Measurements from ENCODE around the gene CTNNBL1. TPM values are rescaled to one million over a fixed set of nuclear protein-coding genes. Genes with fewer than 3 reads are reported as not detected.

CTNNBL1 gene
- total RNA-seq, 1 donor from 2014 or later = 67.0 TPM

DNA sequence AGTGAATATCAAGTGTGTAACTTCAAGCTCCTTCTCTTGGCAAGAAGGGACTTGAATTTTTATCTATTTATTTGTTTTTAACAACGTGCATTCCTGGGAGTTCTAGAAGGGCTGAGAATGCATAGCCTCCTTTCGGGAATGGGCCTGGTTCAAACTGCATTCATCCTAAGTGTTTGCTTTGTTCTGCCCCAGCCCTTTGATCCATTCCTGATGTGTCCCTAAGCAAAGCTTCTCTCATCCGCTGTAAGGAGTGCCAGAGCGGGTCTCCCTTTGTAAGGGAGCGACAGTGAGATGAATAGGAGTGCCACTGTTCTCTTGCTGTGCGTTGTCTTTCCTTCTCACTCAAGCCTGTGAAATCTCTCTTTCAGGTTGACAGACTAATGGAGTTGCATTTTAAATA is 148.1 kb downstream of the CTNNBL1 start:
- Mint-ChIP-seq H3K27ac (ENCODE audit: unreplicated experiment) (no peak overlapping the region), H3K36me3 (ENCODE audit: low read depth, unreplicated experiment) (peaks cover 15% of the 10 kb centered on the region), H3K4me1 (ENCODE audit: low read depth, unreplicated experiment) (peaks cover 9% of the 10 kb centered on the region), H3K4me3 (ENCODE audit: unreplicated experiment) (no peak overlapping the region), H3K9me3 (ENCODE audit: unreplicated experiment) (no peaks in the 10 kb centered on the region), H3K27me3 (ENCODE audit: low read depth, unreplicated experiment) (no peaks in the 10 kb centered on the region)
- H3K4me1 ChIP-seq (ENCODE audit: insufficient read depth, low read length) = no peaks in the 10 kb centered on the region
- no peaks in the 10 kb centered on the region for H3K27me3 ChIP-seq (ENCODE audit: insufficient read depth, low read length)
- no peaks in the 10 kb centered on the region for H3K9me3 ChIP-seq (ENCODE audit: insufficient read depth, low read depth, low read length)
- H3K79me2 ChIP-seq (ENCODE audit: insufficient read depth, low read length) = no peaks in the 10 kb centered on the region
- H3K9ac ChIP-seq (ENCODE audit: low read length) = no peak overlapping the region
- H4K20me1 ChIP-seq (ENCODE audit: insufficient read depth, low read length) = peaks cover 8% of the 10 kb centered on the region
- H3K4me2 ChIP-seq (ENCODE audit: low read length) = no peak overlapping the region
- FAIRE-seq (no peak), DNase-seq (ENCODE audit: low read depth) (no peak)
- H3K4me3 ChIP-seq (ENCODE audit: insufficient read depth, low read depth, low read length) = no peak overlapping the region
- H3K36me3 ChIP-seq (ENCODE audit: insufficient read depth, low read length) = peaks cover 2% of the 10 kb centered on the region
- no peak overlapping the region for H3K27ac ChIP-seq (ENCODE audit: low read depth, low read length)
- TF ChIP-seq, protein P1, sequence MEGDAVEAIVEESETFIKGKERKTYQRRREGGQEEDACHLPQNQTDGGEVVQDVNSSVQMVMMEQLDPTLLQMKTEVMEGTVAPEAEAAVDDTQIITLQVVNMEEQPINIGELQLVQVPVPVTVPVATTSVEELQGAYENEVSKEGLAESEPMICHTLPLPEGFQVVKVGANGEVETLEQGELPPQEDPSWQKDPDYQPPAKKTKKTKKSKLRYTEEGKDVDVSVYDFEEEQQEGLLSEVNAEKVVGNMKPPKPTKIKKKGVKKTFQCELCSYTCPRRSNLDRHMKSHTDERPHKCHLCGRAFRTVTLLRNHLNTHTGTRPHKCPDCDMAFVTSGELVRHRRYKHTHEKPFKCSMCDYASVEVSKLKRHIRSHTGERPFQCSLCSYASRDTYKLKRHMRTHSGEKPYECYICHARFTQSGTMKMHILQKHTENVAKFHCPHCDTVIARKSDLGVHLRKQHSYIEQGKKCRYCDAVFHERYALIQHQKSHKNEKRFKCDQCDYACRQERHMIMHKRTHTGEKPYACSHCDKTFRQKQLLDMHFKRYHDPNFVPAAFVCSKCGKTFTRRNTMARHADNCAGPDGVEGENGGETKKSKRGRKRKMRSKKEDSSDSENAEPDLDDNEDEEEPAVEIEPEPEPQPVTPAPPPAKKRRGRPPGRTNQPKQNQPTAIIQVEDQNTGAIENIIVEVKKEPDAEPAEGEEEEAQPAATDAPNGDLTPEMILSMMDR (IDR thresholded peaks at IDR 0.05; ENCODE audit: insufficient read depth, low read depth, low read length) = no peak
- TF ChIP-seq EZH2 (IDR thresholded peaks at IDR 0.05; ENCODE audit: insufficient read depth, low read length) = no peak
- H2AFZ ChIP-seq (ENCODE audit: low read depth, low read length) = no peak overlapping the region

DNA sequence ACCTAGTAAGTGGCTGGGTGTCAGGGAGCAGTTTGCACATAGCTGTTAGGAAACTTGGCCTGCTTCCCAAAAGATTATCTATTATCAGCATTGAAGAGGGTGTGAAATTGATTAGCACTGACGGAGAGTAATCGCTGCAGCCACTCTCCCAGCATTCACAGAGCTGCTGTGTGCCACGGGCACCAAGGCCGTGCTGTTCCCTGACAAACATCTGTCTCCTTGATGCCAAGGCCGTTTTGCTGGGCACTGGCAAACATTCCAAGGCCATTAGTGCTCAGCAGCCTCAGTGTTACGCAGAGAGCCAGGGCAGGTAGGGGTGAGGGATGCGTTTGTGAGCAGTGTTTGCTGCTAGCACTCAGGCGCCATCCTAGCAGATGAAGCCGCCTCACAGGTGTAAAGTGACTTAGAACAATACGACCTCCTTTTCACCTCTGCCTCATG is 151.4 kb downstream of the CTNNBL1 start:
- Mint-ChIP-seq H3K4me3 (ENCODE audit: unreplicated experiment) (no peak overlapping the region), H3K9me3 (ENCODE audit: unreplicated experiment) (no peaks in the 10 kb centered on the region), H3K27ac (ENCODE audit: unreplicated experiment) (no peak overlapping the region), H3K36me3 (ENCODE audit: low read depth, unreplicated experiment) (peaks cover 31% of the 10 kb centered on the region), H3K27me3 (ENCODE audit: low read depth, unreplicated experiment) (no peaks in the 10 kb centered on the region), H3K4me1 (ENCODE audit: low read depth, unreplicated experiment) (peaks cover 6% of the 10 kb centered on the region)
- no peaks in the 10 kb centered on the region for H3K27me3 ChIP-seq (ENCODE audit: insufficient read depth, low read length)
- H3K9ac ChIP-seq (ENCODE audit: low read length) = no peak overlapping the region
- FAIRE-seq (no peak), DNase-seq (ENCODE audit: low read depth) (no peak)
- H3K27ac ChIP-seq (ENCODE audit: low read depth, low read length) = no peak overlapping the region
- peaks cover 2% of the 10 kb centered on the region for H3K36me3 ChIP-seq (ENCODE audit: insufficient read depth, low read length)
- H3K9me3 ChIP-seq (ENCODE audit: insufficient read depth, low read depth, low read length) = no peaks in the 10 kb centered on the region
- H3K4me1 ChIP-seq (ENCODE audit: insufficient read depth, low read length) = no peaks in the 10 kb centered on the region
- no peak overlapping the region for H3K4me3 ChIP-seq (ENCODE audit: insufficient read depth, low read depth, low read length)
- no peak overlapping the region for H3K4me2 ChIP-seq (ENCODE audit: low read length)
- no peak overlapping the region for H2AFZ ChIP-seq (ENCODE audit: low read depth, low read length)
- no peaks in the 10 kb centered on the region for H3K79me2 ChIP-seq (ENCODE audit: insufficient read depth, low read length)
- TF ChIP-seq EZH2 (IDR thresholded peaks at IDR 0.05; ENCODE audit: insufficient read depth, low read length) = no peak
- TF ChIP-seq, protein P1 (IDR thresholded peaks at IDR 0.05; ENCODE audit: insufficient read depth, low read depth, low read length) = no peak
- H4K20me1 ChIP-seq (ENCODE audit: insufficient read depth, low read length) = no peaks in the 10 kb centered on the region

DNA sequence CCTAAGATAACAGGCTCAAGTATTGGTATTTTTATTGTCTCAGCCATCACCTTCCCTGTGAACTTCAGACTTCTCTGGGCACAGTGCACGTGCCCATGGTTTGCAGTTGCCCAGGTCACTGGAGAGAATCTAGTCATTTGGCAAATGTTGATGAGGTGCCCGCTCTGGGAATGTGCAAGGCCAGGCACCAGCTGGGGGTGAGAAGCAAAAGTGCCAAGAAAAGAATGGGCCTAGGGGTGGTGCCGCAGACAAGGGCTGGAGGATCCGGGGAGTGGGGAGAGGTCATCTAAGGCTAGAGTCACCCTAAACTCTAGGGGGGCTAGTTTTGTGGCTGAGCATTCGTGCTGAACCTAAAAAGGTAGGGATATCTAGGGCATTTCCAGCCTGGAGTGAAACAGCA is 152.0 kb downstream of the CTNNBL1 start:
- H3K4me2 ChIP-seq (ENCODE audit: low read length) = no peak overlapping the region
- FAIRE-seq (no peak), DNase-seq (ENCODE audit: low read depth) (no peak)
- H3K4me1 Mint-ChIP-seq (ENCODE audit: low read depth, unreplicated experiment) = peaks cover 10% of the 10 kb centered on the region
- H4K20me1 ChIP-seq (ENCODE audit: insufficient read depth, low read length) = no peaks in the 10 kb centered on the region
- no peak overlapping the region for H3K27ac ChIP-seq (ENCODE audit: low read depth, low read length)
- H3K4me3 Mint-ChIP-seq (ENCODE audit: unreplicated experiment) = no peak overlapping the region
- no peaks in the 10 kb centered on the region for H3K79me2 ChIP-seq (ENCODE audit: insufficient read depth, low read length)
- H3K9ac ChIP-seq (ENCODE audit: low read length) = no peak overlapping the region
- H3K36me3 ChIP-seq (ENCODE audit: insufficient read depth, low read length) = peaks cover 2% of the 10 kb centered on the region
- no peak for TF ChIP-seq EZH2 (IDR thresholded peaks at IDR 0.05; ENCODE audit: insufficient read depth, low read length)
- TF ChIP-seq, protein P1 (IDR thresholded peaks at IDR 0.05; ENCODE audit: insufficient read depth, low read depth, low read length) = no peak
- no peaks in the 10 kb centered on the region for H3K9me3 ChIP-seq (ENCODE audit: insufficient read depth, low read depth, low read length)
- no peaks in the 10 kb centered on the region for H3K4me1 ChIP-seq (ENCODE audit: insufficient read depth, low read length)
- no peak overlapping the region for H3K27ac Mint-ChIP-seq (ENCODE audit: unreplicated experiment)
- peaks cover 35% of the 10 kb centered on the region for H3K36me3 Mint-ChIP-seq (ENCODE audit: low read depth, unreplicated experiment)
- no peaks in the 10 kb centered on the region for H3K9me3 Mint-ChIP-seq (ENCODE audit: unreplicated experiment)
- H3K27me3 Mint-ChIP-seq (ENCODE audit: low read depth, unreplicated experiment) = no peaks in the 10 kb centered on the region
- H3K27me3 ChIP-seq (ENCODE audit: insufficient read depth, low read length) = no peaks in the 10 kb centered on the region
- no peak overlapping the region for H3K4me3 ChIP-seq (ENCODE audit: insufficient read depth, low read depth, low read length)
- H2AFZ ChIP-seq (ENCODE audit: low read depth, low read length) = no peak overlapping the region
